GM12801 (cell line): Measurements from ENCODE around the gene CD300A.

Experiments
- TF ChIP-seq, protein P1 (sequence below): IDR thresholded peaks from one replicate; pipeline ENCODE4 v1.5.1; 2011; ENCODE audit warnings: control low read depth; ENCODE audit not compliant: insufficient read length; ENCODE audit errors: extremely low read depth

CD300A gene

DNA sequence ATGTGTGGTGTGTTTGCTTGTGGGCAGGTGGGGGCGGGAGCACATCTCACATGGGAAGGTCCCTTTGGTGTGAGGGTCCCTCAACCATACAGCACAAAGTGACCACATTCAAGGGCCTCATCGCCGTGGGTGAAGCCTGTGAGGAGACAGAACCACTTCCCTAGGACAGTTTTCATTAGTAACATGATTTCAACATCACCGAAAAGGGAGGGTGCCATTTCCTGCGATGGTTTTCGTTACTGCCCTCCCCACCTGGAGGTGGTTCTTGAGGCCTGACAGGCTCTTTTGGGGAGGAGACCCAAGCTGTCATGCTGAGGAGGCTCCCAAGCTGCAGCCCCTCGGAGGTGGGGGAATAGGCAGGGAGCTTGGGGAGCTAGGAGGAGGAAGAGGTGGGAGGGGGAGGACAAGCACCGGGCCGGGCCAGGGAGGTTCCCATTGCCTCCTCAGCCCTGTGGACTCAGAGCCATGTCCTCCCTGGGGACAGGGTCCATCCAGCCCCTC is 55.3 kb downstream of the CD300A start:
- TF ChIP-seq, protein P1, sequence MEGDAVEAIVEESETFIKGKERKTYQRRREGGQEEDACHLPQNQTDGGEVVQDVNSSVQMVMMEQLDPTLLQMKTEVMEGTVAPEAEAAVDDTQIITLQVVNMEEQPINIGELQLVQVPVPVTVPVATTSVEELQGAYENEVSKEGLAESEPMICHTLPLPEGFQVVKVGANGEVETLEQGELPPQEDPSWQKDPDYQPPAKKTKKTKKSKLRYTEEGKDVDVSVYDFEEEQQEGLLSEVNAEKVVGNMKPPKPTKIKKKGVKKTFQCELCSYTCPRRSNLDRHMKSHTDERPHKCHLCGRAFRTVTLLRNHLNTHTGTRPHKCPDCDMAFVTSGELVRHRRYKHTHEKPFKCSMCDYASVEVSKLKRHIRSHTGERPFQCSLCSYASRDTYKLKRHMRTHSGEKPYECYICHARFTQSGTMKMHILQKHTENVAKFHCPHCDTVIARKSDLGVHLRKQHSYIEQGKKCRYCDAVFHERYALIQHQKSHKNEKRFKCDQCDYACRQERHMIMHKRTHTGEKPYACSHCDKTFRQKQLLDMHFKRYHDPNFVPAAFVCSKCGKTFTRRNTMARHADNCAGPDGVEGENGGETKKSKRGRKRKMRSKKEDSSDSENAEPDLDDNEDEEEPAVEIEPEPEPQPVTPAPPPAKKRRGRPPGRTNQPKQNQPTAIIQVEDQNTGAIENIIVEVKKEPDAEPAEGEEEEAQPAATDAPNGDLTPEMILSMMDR, result no peak

DNA sequence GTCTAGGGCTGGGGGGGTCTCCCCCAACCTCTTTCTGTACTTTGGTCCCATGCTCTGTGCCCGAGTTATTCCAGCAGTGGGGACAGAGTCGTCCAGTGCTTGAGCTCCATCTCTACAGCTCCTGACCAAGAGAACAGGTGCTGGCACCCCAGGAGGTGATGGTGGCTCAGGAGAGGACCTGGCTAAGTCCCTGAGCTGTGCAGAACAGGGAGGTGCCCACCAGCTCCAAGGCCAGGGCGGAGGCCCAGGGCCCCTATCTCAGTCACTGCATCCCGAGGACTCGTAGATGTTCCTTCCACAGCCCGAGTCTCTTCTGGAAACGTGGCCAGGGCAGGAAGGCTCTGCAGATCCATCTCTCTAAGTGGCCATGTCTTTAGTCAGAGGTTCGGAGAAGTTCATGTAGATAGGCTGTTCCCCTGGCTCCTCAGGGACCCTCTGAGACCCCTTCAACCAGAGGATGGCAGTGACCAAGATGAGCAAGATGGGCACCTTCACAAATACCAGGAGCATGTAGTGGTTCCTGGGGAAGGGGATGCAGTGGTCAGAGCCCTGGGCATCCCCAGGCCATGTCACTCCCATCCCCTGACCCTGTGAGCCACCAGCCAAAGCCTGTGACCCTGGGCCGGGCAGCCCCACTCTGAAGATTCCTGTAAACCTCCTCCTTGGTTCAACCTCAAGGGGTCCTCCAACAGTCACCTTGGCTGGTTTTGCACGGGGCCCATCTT is 56.1 kb downstream of the CD300A start:
- TF ChIP-seq, protein P1, result no peak

DNA sequence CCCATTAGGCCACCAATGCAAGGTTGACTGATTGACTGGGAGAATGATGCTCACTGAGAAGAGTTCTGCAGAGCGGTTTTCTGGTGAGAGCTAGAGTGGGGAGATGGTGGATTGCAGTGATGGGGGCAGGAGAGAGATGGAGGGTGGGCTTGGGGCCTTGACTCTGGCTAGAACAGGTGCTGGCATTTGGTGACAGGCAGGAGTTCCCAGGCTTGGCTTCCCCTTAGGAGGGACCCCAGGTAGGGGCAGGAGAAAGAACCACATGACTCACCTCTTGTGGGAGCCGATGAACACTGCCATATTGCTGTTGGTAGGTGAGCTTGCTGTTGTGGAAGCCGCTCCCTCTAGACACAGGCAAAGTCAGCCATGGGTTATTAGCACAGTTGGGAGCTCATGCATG is 56.9 kb downstream of the CD300A start:
- TF ChIP-seq, protein P1, result no peak

DNA sequence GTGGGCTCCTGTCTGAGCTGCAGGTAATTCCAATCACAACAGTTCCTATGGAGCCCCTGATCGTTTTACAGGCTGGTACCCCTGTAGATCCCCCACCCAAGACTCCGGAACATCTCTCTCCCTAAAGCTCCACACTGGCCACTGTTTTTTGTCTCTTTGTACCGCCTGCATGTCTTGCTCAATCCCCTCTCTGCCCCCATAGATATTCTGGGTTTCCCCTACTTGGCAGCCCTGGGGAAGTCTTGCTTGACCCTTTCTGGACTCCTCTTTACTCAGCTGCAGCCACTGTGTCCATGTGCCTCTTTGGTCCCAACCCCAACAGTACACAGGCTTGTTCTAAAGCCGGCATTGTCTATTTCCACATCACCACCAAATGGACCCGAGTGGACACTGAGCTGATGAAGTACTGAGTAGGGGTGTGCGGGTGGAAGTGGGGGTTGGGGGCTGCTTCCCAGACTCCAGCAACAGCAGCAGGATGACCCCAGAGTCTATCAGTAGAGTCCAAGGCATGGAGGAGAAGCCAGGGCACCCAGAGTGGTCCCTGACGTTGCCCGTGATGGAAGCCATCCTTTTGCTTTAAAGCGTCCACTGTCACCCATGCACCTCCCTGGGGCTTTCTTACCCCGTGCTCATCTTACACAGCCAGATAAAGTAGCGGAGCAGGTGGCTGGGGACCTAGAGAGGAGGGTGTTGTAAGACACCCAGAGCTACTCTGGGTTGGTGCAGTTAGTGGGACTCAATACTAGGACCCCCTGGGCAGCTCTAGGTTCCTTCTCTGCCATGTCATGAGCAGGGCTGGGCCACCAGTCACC is 58.4 kb downstream of the CD300A start:
- TF ChIP-seq, protein P1, result no peak

DNA sequence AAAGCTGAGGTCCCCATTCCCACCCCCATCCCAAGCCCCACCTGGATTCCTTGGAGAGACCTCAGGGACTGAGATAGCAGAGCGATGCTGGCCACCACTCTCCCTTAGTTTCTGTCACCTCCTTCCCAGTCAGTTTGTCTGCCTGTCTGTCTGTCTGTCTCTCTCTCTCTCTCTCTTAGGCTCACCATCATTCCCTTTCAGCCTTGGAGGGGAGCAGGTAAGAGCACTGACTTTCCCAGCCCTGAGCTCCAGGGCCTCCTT is 59.0 kb downstream of the CD300A start:
- TF ChIP-seq, protein P1, result no peak

DNA sequence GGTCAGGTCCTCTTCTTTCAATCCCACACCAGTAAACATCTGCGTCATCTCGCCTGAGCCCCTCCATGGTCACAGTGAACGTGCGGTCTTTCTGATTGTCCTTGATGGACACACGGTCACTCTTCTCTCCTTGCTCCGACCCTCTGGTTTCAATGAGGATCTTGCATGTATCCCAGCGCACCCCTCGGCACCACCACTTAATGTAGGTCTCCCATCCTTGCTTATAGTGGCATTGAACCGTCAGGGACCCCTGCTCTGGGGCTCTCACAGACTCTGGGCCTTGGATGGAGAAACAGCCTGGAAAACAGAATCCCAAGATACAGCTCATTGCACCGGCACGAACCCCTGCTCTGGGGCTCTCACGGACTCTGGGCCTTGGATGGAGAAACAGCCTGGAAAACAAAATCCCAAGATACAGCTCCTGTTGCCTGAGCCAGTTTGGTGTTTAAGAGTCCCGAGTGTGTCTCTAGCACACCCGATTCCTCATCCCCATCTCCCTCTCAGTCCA is 59.4 kb downstream of the CD300A start:
- TF ChIP-seq, protein P1, result no peak

DNA sequence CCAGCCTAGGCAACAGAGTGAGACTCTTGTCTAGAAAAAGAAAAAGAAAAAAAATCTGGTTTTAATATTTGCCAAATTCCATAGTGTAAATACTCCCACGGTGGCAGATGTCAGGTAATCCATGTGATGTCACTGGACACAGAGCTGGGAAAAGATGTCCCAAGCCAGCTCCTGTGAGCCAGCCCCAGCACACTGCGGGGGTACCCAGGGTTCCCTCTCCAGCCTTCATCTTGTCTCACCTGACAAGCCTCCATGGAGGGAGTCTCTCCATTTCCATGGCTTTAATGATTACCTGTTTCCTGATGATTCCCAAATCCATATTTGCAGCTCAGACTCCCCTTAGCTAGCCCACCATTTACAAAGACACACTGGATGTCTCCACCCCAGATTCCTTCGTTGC is 60.2 kb downstream of the CD300A start:
- TF ChIP-seq, protein P1, result no peak
